ENCODE results near the gene MUC2. TPM values are rescaled to one million over a fixed set of nuclear protein-coding genes. Genes with fewer than 3 reads are reported as not detected.
A peak's percentile ranks its signal among the peaks of the same experiment; 100 is the strongest.

MUC2 gene
- total and polyA plus RNA-seq, 9 of the 15 experiments (the other 6 are each of a cell fraction or from before 2014, with no cell fraction given): under 0.01 to 0.18 TPM; not detected in 7

DNA sequence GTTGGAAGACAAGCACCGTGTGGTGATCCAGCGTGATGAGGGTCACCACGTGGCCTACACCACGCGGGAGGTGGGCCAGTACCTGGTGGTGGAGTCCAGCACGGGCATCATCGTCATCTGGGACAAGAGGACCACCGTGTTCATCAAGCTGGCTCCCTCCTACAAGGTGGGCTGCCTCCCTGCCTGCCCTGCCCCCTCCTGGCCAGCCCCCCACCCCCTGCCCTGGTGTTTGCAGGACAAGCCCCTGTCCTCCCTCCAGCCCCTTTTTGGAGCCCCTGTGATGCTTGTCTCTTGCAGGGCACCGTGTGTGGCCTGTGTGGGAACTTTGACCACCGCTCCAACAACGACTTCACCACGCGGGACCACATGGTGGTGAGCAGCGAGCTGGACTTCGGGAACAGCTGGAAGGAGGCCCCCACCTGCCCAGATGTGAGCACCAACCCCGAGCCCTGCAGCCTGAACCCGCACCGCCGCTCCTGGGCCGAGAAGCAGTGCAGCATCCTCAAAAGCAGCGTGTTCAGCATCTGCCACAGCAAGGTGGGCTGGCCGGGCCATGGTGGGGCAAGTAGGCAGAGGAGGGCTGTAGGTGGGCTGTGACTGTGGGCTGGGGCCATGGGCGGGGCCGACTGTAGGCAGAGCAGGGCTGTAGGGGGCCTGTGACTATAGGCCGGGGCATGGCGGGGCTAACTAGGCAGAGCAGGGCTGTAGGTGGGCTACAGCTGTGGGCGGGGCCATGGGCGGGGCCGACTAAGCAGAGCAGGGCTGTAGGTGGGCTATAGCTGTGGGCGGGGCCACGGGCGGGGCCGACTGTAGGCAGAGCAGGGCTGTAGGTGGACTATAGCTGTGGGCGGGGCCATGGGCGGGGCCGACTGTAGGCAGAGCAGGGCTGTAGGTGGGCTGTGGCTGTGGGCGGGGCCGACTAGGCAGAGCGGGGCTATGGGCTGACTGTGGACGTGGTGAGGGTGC, 13.6 kb downstream of the MUC2 start:
- ATAC-seq (peak; percentile 75), FAIRE-seq (no peak), DNase-seq (ENCODE audit: extremely low read depth in 1 of 4, low spot score in 3 of 4) (peak; percentile 44 to 71 (median 54))
- H3K27ac ChIP-seq (ENCODE audit: extremely low read depth, low read depth, low read length): no peak overlapping the region
- no peaks in the 10 kb centered on the region; the same call in 1 of the 2 replicates for H3K9me3 ChIP-seq (replicated peaks; ENCODE audit: control insufficient read depth, insufficient read depth, low read depth, low read length)
- in situ Hi-C loops (cut with MboI): no loop called here
- peaks cover 8 to 39% of the 10 kb centered on the region in 2 experiments; a peak in 3 of 5 replicates for H3K27me3 ChIP-seq (ENCODE audit: control insufficient read depth in 2 of 2, insufficient read depth in 2 of 2, low read length in 2 of 2)
- BruUV-seq (replicated peaks): no TSS peak
- no peak overlapping the region for H3K9ac ChIP-seq (ENCODE audit: insufficient read depth in 1 of 2, low read depth in 2 of 2, low read length in 2 of 2)
- ChIA-PET CTCF (ENCODE audit: low intra/inter-chr PET ratio) (no interaction called here), POLR2A (no interaction called here)
- H3K4me2 ChIP-seq (ENCODE audit: insufficient read depth, low read length): no peak overlapping the region
- 24% methylated on average over 22 of the region's 40 CpGs for WGBS (ENCODE audit: insufficient coverage, low coverage, missing lambda C conversion rate)
- no peak overlapping the region for H3K4me3 ChIP-seq
- H3K4me1 ChIP-seq (replicated peaks in 1 of 2; ENCODE audit: control insufficient read depth in 2 of 2, insufficient read depth in 2 of 2, low read length in 2 of 2): peaks cover 0 to 39% of the 10 kb centered on the region in 2 experiments; a peak in 2 of 5 replicates
- intact Hi-C loops (cut with micrococcal nuclease): no loop called here
- no peaks in the 10 kb centered on the region for H3K79me2 ChIP-seq (ENCODE audit: control insufficient read depth, insufficient read depth, low read length)
- no peak overlapping the region for H2AFZ ChIP-seq (ENCODE audit: low read depth, low read length)
- H3K36me3 ChIP-seq (ENCODE audit: control insufficient read depth, insufficient read depth, low read length): no peaks in the 10 kb centered on the region
- H3K9me1 ChIP-seq (ENCODE audit: control insufficient read depth, insufficient read depth, low read length): no peaks in the 10 kb centered on the region
- no peaks in the 10 kb centered on the region for H4K20me1 ChIP-seq (replicated peaks; ENCODE audit: control insufficient read depth, insufficient read depth, low read length)
- TF ChIP-seq BRD9 (IDR thresholded peaks at IDR 0.05; ENCODE audit: low read depth, partially characterized antibody) (no peak), RBM34 (IDR thresholded peaks at IDR 0.05; ENCODE audit: borderline replicate concordance, insufficient read depth, low read length) (no peak), RBM14 (IDR thresholded peaks at IDR 0.05; ENCODE audit: borderline replicate concordance, insufficient read depth, low read depth, low read length) (no peak), KDM1A (IDR thresholded peaks at IDR 0.05) (no peak), HMG20B (CRISPR knock-in tag; IDR thresholded peaks at IDR 0.05) (no peak), GABPB2 (CRISPR knock-in tag; conservative IDR thresholded peaks at IDR 0.05) (no peak), MNT (conservative IDR thresholded peaks at IDR 0.05) (no peak)
- TF ChIP-seq, protein P1, sequence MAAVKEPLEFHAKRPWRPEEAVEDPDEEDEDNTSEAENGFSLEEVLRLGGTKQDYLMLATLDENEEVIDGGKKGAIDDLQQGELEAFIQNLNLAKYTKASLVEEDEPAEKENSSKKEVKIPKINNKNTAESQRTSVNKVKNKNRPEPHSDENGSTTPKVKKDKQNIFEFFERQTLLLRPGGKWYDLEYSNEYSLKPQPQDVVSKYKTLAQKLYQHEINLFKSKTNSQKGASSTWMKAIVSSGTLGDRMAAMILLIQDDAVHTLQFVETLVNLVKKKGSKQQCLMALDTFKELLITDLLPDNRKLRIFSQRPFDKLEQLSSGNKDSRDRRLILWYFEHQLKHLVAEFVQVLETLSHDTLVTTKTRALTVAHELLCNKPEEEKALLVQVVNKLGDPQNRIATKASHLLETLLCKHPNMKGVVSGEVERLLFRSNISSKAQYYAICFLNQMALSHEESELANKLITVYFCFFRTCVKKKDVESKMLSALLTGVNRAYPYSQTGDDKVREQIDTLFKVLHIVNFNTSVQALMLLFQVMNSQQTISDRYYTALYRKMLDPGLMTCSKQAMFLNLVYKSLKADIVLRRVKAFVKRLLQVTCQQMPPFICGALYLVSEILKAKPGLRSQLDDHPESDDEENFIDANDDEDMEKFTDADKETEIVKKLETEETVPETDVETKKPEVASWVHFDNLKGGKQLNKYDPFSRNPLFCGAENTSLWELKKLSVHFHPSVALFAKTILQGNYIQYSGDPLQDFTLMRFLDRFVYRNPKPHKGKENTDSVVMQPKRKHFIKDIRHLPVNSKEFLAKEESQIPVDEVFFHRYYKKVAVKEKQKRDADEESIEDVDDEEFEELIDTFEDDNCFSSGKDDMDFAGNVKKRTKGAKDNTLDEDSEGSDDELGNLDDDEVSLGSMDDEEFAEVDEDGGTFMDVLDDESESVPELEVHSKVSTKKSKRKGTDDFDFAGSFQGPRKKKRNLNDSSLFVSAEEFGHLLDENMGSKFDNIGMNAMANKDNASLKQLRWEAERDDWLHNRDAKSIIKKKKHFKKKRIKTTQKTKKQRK (IDR thresholded peaks at IDR 0.05; ENCODE audit: borderline replicate concordance, low read depth, low read length): no peak
- TF ChIP-seq, protein P2, sequence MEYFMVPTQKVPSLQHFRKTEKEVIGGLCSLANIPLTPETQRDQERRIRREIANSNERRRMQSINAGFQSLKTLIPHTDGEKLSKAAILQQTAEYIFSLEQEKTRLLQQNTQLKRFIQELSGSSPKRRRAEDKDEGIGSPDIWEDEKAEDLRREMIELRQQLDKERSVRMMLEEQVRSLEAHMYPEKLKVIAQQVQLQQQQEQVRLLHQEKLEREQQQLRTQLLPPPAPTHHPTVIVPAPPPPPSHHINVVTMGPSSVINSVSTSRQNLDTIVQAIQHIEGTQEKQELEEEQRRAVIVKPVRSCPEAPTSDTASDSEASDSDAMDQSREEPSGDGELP (CRISPR knock-in tag; IDR thresholded peaks at IDR 0.05; ENCODE audit: borderline replicate concordance): no peak
- TF ChIP-seq, protein P3, sequence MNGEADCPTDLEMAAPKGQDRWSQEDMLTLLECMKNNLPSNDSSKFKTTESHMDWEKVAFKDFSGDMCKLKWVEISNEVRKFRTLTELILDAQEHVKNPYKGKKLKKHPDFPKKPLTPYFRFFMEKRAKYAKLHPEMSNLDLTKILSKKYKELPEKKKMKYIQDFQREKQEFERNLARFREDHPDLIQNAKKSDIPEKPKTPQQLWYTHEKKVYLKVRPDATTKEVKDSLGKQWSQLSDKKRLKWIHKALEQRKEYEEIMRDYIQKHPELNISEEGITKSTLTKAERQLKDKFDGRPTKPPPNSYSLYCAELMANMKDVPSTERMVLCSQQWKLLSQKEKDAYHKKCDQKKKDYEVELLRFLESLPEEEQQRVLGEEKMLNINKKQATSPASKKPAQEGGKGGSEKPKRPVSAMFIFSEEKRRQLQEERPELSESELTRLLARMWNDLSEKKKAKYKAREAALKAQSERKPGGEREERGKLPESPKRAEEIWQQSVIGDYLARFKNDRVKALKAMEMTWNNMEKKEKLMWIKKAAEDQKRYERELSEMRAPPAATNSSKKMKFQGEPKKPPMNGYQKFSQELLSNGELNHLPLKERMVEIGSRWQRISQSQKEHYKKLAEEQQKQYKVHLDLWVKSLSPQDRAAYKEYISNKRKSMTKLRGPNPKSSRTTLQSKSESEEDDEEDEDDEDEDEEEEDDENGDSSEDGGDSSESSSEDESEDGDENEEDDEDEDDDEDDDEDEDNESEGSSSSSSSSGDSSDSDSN (IDR thresholded peaks at IDR 0.05; ENCODE audit: borderline replicate concordance in 1 of 2, low read depth in 2 of 2, low read length in 2 of 2): no peak
